ENCODE measurements around the gene GBGT1.

GBGT1 gene

DNA sequence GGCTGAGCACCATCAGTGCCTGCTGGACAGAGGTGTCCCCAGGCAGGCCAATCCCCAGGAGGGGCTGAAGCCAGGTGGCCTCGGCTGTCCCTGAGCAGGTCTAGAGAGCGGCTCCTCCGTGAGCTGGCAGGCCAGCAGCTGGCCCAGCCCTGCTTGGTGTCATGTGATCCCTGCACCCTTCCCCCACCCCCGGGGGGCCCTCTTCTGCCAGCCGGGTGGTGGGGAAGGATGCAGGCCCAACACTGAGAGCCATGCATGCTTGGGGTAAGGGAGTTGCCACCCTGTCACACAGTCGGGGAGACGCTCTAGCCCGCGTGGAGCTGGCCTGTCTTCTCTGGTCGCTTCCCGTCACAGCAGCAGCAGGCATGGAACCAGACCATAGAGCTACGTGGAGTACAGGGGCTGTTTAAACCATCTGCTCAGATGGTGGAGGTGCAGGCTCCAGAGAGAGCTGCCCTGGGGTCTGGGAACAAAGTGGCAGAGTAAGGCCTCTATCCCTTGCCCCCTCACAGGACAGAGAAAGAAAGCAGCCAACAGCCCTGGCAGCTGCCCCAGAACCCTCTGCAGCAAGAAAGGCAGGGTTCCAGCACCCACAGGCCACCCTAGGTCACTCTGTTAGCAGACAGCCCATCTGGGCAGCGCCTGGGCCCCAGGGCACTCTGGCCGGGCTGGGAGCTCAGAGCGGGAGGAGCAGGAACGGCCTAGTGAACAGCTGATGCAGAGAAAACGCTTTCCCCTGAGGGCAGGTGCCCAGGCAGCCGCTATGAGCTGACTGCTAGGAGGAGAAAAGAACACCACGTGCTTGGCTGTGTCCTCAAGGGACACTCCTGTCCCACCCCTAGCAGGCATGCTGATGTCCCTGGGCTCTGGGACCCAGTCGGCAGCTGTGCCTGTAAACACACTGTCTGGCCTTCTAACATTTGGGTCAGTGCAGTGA is 49.5 kb downstream of the GBGT1 start:
- Histone ChIP-seq H3K9ac (ENCODE audit: insufficient read length) (peak overlapping the region; percentile 63), H3K4me3 (peak overlapping the region; percentile 55), H3K36me3 (ENCODE audit: insufficient read depth, low read length) (peaks cover 10% of the 10 kb centered on the region; the same call in 1 of the 2 replicates), H3K9me3 (ENCODE audit: low read depth, low read length) (no peaks in the 10 kb centered on the region), H3K27ac (peak overlapping the region; percentile 64)
- DNase-seq (ENCODE audit: low read depth, low spot score) = no peak
- TF ChIP-seq FOXP2 (optimal IDR thresholded peaks at IDR 0.05; ENCODE audit: control extremely low read depth, extremely low read length, insufficient read depth) (no peak), POLR2AphosphoS5 (IDR thresholded peaks at IDR 0.05; ENCODE audit: borderline replicate concordance, low read depth, low read length) (no peak), EZH2 (IDR thresholded peaks at IDR 0.05) (no peak)

DNA sequence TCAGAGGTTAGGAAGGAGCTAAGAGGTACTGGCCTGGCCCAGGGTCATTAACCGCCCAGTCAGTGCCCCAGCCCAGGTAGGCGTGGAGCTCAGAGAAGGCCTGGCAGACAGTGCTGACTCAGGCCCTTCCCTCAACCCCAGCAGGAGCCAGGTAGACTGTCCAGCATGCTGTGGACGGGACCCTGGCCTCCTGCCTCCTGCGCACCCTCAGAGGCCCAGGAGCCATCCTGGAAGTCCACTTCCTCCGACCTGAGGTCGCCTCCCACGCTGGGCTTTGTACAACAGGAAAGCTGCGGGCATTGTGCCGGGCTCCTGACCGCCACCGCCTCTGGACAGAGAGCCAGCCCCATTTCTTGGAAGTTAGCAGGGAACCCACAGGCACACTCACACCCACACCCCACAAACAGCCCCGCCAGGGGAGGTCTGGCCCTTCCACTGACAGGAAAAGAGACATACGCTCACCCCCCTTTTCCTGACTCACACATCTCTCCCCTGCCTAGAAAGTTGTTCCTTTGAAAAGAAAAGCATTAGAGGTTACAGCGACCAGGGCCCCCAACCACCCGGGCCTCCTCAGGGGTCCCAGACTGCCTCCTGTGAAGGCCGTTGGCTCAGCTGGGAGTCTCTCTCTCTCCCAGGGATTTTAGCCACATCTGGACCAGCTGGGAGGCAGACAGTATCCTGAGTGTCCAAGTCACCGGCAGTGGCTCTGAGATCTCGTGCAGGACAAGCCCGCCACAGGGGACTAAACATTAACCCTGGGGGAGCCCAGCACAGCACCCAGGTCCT is 50.4 kb downstream of the GBGT1 start:
- no peak for DNase-seq (ENCODE audit: low read depth, low spot score)
- H3K36me3 ChIP-seq (ENCODE audit: insufficient read depth, low read length) = peaks cover 10% of the 10 kb centered on the region; the same call in 1 of the 2 replicates

DNA sequence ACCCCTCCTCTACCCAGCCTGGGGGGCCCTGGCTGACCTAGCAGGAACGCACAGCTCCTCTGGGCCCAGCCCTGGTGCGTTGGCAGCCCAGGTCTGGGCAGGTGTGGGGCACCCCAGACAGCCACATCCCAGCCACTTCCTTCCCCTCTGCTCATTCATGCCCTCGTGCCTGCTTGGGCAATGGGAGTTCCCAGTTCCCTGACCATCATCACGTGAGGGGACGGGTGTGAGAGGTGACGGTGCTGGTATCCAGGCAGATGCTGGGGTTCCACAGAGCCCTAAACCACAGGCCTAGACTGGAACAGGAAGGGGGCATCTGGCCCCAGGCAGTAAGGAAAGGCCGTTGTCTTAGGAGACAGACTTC is 51.1 kb downstream of the GBGT1 start:
- DNase-seq (ENCODE audit: low read depth, low spot score) = no peak
- Histone ChIP-seq H3K36me3 (ENCODE audit: insufficient read depth, low read length) (peaks cover 16% of the 10 kb centered on the region; the same call in 1 of the 2 replicates), H3K27ac (no peak overlapping the region), H3K9ac (ENCODE audit: insufficient read length) (no peak overlapping the region), H3K9me3 (ENCODE audit: low read depth, low read length) (no peaks in the 10 kb centered on the region), H3K4me3 (no peak overlapping the region)
- TF ChIP-seq EZH2 (IDR thresholded peaks at IDR 0.05) (no peak), POLR2AphosphoS5 (IDR thresholded peaks at IDR 0.05; ENCODE audit: borderline replicate concordance, low read depth, low read length) (no peak), FOXP2 (optimal IDR thresholded peaks at IDR 0.05; ENCODE audit: control extremely low read depth, extremely low read length, insufficient read depth) (no peak)

More for the DNA sequence above, 50.4 kb downstream of the GBGT1 start:
- Histone ChIP-seq H3K9ac (ENCODE audit: insufficient read length) (peak overlapping the region; percentile 63), H3K9me3 (ENCODE audit: low read depth, low read length) (no peaks in the 10 kb centered on the region), H3K27ac (no peak overlapping the region), H3K4me3 (no peak overlapping the region; the same call in 1 of the 2 replicates)
- TF ChIP-seq EZH2 (IDR thresholded peaks at IDR 0.05) = no peak
- no peak for TF ChIP-seq FOXP2 (optimal IDR thresholded peaks at IDR 0.05; ENCODE audit: control extremely low read depth, extremely low read length, insufficient read depth)

DNA sequence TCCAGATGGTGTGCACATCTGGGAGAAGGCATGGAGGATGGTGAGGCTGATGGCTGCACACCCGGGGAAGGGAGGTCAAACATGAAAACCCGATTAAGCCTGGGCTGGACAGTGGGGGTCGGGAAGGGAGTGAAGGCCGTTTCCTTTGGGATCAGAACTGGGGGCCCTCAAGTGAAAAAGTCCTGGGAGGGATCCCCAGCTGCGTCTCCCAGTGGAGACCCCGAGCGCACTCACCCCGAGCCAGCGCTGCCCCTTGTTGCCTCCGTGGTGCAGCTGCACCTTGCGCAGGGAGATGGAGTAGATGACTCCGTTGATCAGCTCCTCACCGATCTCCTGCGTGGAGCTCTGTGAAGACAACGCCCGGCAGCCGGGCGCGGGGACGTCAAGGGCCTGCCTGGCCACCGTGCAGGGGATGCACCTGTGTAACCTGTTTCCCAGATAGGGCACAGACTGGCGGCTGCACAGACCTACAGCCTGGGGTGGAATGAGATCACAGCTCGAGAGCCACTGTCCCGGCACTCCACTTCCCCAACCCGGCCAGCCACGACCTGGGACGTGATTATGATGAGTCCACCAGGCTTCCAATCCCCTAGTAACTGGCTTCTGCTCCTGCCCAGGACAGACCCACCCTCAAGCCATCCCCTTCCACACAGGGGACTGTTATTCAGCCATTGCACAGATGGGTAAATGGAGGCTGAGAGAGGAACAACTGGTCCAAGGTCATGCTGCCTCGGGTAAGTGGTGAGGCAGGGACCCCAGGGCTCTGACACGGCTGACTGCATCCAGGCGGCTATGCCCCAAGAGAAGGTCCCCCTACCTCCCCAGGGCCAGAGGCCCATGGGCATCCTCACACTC is 51.7 kb downstream of the GBGT1 start:
- no peaks in the 10 kb centered on the region for H3K9me3 ChIP-seq (ENCODE audit: low read depth, low read length)
- no peak for DNase-seq (ENCODE audit: low read depth, low spot score)
- H3K9ac ChIP-seq (ENCODE audit: insufficient read length) = no peak overlapping the region
- TF ChIP-seq EZH2 (IDR thresholded peaks at IDR 0.05) = no peak
- TF ChIP-seq POLR2AphosphoS5 (IDR thresholded peaks at IDR 0.05; ENCODE audit: borderline replicate concordance, low read depth, low read length) = no peak
- TF ChIP-seq FOXP2 (optimal IDR thresholded peaks at IDR 0.05; ENCODE audit: control extremely low read depth, extremely low read length, insufficient read depth) = no peak
- no peak overlapping the region for H3K4me3 ChIP-seq
- no peak overlapping the region for H3K27ac ChIP-seq
- peaks cover 16% of the 10 kb centered on the region; the same call in 1 of the 2 replicates for H3K36me3 ChIP-seq (ENCODE audit: insufficient read depth, low read length)

DNA sequence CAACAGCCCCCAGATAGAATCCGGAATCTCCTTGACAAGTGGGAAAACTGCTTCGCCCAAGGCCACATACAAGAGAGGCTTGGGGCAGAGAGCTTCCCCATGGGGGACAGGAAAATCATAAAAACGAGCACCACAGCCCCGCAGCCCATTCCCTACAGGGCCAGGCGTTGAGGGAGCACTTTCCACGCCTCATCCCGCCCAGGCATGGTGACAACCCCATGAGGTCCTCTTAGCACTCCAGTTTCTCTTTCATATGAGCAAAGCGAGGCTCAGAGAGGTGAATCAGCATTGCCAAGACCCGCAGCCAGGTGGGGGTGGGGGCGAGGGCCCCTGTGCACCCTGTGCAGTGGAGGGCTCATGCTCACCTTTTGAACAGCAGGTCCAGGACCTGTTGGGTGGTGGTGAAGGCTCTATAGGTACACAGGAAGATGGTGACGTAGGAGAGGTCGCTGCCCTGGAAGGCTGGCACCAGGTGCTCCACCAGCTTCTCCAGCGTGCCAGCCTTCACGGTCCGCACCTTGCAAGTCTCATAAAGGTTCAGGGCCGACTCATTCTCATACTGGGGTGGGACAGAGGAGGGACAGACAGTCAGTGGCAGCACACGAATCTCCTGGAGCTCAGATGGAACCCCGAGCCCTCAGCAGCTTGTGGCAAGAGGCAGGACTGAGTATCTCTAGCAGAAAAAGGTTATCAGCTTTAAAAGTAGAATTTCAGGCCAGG is 53.6 kb downstream of the GBGT1 start:
- H3K36me3 ChIP-seq (ENCODE audit: insufficient read depth, low read length) = peaks cover 16% of the 10 kb centered on the region; the same call in 1 of the 2 replicates

DNA sequence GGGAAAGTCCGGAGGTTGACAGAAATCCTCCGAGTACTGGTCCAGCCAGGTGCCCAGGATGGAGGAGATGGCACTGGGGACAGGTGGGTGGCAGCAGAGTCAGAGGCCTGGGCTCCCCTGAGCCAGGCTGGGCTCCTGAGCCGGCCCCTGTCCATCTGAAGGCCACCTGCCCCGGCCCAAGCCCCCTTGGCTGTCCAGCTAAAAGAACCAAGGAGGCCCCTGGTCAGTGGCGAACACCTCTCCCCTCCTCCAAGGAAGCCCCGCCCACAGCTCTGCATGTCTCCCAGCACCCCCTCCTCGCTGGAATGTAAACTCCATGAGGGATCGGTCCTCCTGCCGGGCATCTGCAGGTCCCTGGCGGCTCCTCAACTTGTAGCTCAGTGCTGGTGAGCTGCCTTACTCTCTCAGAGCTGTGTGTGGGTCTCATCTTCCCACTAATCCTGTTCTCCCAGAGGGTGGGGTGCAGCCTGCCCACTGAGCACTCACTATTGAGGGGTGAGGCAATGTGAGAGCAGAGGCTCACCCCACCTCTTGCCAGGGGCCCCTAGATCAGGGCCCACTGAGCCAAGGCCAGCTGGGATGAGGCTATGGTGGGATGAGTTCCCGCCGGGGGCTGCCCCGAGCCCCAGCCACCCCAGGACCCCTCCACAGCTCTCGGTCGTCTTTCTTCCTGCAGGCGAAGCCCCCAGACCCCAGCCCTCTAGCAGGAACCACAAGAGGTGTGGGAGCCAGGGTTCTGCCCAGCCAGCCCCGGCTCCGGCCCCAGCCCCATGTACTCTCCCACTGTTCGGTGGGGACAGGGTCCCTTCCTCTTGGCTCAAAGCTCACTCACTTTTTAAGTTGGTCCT is 54.7 kb downstream of the GBGT1 start:
- H3K36me3 ChIP-seq (ENCODE audit: insufficient read depth, low read length) = peaks cover 16% of the 10 kb centered on the region; the same call in 1 of the 2 replicates
- TF ChIP-seq EZH2 (IDR thresholded peaks at IDR 0.05) = no peak
- no peak for TF ChIP-seq POLR2AphosphoS5 (IDR thresholded peaks at IDR 0.05; ENCODE audit: borderline replicate concordance, low read depth, low read length)
- TF ChIP-seq FOXP2 (optimal IDR thresholded peaks at IDR 0.05; ENCODE audit: control extremely low read depth, extremely low read length, insufficient read depth) = no peak

More for the DNA sequence above, 53.6 kb downstream of the GBGT1 start:
- TF ChIP-seq FOXP2 (optimal IDR thresholded peaks at IDR 0.05; ENCODE audit: control extremely low read depth, extremely low read length, insufficient read depth) = no peak
- no peak for TF ChIP-seq EZH2 (IDR thresholded peaks at IDR 0.05)
- TF ChIP-seq POLR2AphosphoS5 (IDR thresholded peaks at IDR 0.05; ENCODE audit: borderline replicate concordance, low read depth, low read length) = no peak
- Histone ChIP-seq H3K27ac (no peak overlapping the region), H3K9me3 (ENCODE audit: low read depth, low read length) (no peaks in the 10 kb centered on the region), H3K9ac (ENCODE audit: insufficient read length) (no peak overlapping the region), H3K4me3 (no peak overlapping the region)
- DNase-seq (ENCODE audit: low read depth, low spot score) = no peak

More for the DNA sequence above, 54.7 kb downstream of the GBGT1 start:
- no peak for DNase-seq (ENCODE audit: low read depth, low spot score)
- Histone ChIP-seq H3K9ac (ENCODE audit: insufficient read length) (no peak overlapping the region), H3K27ac (no peak overlapping the region), H3K9me3 (ENCODE audit: low read depth, low read length) (no peaks in the 10 kb centered on the region), H3K4me3 (no peak overlapping the region)
